Measurements from ENCODE around the gene KLHL29. TPM values are rescaled to one million over a fixed set of nuclear protein-coding genes. Genes with fewer than 3 reads are reported as not detected.

The KLHL29 gene
- total RNA-seq, 2 experiments from 2014 or later, result 0.15 to 0.21 TPM

DNA sequence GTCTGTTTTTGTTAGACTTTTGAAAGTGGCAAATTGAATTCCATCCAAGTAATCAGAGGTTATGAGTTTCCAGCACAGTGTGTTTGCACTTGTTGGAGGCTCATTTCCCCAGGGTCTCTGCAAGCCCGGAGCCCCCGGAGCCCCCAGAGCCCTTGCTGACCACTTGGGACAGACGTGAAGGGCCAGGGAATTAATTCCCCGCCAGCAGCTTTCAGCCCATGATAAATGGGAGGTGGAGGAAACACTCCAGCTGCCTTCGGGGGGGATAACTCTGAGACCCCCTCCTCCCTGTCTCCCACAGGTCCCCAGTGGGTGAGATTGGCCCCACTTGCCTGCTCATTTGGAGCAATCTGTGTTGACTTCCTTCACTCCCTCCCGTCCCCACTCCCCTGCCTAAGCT lies 79.2 kb downstream of the KLHL29 start:
- CTCF ChIA-PET, result no interaction called here
- POLR2A ChIA-PET, result no interaction called here

DNA sequence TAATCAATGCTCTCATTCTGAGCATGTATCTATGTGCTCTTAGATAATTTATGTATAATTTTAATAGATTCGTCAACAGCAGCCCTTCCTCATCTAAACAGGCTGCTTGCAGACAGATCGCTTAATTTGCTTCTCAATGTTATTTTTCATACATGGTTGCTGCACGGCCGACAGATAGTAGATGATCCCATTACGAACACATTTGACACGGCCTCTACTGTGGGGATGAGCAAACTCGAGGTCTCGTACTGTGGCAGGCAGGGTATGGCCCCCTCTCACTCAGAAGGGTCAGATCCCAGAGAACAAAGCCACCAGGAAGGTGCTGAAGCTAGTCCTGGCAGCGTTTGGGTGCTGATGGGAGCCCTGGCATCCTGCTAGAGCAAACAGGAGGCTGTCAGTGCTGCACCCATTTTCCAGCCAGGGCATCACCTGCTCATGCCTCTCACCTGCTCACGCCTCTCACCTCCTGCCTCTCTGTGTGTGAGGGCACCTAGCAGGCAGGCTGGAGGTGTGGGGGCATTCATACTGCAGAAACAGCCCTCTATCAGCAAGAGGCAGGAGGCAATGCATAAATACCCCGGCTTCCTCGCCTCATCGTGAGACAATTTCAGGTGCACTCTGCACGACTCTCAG lies 80.0 kb downstream of the KLHL29 start:
- POLR2A ChIA-PET, result no interaction called here
- CTCF ChIA-PET, result no interaction called here

DNA sequence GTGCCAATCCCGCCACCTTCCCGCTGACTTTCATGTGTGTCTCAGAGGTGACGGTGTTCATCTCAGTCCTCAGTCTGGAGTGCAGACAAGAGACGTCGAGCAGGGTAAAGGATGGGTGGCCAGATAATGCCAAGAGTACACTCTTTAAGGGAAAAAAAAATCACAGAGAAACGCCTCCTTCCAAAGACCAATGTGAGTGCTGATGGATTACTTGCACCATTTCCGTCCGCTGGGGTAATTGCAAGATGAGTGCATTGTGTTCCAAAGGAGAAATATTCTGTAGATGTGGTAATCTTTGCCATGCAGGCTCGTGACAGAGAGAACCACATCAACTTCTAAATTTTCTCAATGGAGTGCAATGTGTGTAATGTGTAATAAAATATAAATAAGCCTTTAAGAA lies 81.0 kb downstream of the KLHL29 start:
- CTCF ChIA-PET, result no interaction called here
- POLR2A ChIA-PET, result no interaction called here

DNA sequence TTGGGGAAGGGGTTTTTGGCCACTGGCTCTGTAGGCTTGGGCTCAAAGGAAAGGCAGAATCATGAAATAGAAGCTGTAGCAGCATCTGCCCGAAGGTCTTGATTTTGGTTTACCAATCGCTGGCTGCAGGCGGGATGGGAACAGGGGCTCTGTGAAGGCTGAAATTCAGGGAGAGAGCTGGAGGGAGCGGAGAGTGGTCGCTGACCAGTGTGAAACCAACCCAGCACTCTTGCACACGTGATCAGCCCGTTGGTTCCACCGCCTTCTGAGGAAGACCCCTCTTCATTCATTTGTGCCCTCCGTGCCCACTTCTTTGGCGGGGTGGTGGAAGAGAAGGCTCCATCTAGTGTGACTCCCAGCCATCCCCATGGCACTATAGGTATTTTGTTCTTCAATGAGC lies 82.6 kb downstream of the KLHL29 start:
- ChIA-PET POLR2A (no interaction called here), CTCF (interaction anchor here (0.6 kb wide), 1 partner anchor 536 kb away, joined by 3 read pairs; no protein-coding TSS in a partner anchor)

DNA sequence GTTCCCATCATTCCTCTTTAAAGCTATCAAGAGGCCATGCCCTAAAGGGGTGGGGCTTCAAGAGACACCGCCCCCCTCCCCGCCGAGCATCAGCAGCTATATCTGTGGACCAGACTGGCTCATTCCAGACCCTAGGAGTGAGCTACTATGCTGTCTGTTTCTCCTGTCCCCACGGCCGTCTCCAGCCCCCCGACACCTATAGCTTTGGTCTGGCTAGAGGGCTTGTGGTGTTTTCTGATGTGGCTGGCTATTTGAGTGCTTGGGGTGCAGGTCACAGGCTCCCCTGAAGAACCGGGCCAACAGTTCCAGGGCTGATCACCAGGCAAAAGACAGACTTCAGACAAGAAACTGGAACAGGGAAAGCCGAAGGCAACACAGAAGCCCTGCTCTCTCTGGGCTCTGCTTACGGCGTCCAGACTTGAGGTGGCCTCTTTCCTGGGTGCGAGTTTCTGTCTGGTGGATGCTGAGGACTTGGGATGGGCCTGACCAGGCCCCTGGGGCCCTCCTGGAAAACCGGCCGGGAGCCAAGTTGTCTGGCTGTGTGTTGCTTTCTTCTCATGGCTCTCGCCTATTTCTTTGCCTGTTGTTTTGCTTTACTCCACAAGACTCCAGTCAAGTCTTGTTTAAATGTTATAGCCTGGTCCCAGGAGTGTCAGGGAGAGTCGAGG lies 83.6 kb downstream of the KLHL29 start:
- ChIA-PET CTCF (interaction anchor here (0.6 kb wide), 1 partner anchor 537 kb away, joined by 3 read pairs; no protein-coding TSS in a partner anchor), POLR2A (no interaction called here)

DNA sequence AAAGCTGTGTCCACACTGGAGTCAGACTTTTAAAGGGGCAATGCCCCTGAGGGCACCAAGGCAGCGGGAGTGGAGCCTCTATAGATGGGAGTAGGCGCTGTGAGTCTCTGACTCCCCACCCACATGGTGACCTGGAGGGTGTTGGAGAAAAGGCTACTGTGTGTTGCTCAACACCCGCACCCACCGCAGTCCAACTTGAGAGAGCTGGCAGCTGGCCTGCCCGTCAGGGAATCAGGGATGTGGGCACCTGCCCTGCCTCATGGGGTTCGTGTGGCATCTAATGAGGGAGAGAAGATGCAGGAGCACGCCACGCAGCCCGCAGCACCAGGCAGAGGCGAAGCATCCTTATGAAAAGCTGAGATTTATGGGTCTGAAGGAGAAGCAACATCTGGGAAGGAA lies 84.2 kb downstream of the KLHL29 start:
- ChIA-PET CTCF (no interaction called here), POLR2A (no interaction called here)

DNA sequence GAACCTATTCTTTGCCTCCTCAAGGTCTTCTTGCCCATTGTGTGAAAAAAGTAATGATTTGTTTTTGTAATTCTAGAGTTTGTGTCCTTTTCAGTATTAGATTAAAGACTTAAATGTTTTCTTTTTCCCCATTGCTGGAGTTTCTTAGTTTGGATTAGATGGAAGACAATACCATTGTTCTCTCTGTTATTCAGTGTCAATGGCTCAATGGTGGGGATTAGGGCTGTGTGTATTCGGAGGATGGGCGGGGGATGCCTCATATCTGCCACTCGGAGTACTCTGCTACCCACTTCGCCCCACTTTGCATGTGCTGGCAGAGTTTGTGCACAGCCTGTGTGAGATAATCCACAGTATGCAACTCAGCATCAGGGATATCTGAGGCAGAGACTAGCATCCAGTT lies 90.1 kb downstream of the KLHL29 start:
- ChIA-PET CTCF (no interaction called here), POLR2A (no interaction called here)

DNA sequence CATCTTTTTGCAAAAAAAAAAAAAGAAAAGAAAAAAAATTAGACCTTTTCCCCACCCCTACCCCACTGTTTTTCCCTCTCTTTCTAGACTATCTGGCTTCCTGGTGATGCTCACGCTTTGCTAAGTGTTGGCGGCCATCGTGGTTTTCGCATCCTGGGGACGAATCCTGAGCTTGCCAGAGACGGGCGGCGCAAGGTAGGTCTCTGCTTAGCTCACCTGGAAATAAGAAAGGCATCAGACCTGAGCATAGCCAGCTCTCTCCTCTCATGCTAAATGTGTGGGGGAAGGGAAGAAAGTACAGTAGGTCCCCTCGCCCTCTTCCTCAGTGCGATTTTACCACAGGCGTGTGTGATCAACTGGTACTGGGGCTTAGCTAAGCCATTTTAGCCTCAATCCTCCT lies 90.5 kb downstream of the KLHL29 start:
- ChIA-PET POLR2A (no interaction called here), CTCF (no interaction called here)

DNA sequence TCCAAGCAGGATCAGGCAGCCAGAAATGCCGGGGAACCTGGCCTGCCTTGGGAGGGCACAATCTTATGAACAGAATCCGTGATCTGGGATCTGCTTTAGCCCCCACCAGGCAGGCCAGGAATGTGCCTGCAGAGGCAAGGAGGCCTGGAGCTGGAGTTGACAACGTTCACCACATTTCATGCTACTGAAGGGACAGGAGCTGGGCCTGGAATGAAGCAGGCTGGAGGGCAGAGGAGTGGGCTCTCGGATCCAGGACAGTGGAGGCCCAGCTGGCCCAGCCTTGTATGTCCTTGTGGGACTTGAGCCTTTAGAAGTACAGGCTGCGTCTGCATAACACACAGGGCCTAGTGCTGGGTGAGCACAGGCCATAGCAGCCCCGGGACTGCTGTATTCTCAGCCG lies 91.8 kb downstream of the KLHL29 start:
- CTCF ChIA-PET, result no interaction called here
- POLR2A ChIA-PET, result no interaction called here

DNA sequence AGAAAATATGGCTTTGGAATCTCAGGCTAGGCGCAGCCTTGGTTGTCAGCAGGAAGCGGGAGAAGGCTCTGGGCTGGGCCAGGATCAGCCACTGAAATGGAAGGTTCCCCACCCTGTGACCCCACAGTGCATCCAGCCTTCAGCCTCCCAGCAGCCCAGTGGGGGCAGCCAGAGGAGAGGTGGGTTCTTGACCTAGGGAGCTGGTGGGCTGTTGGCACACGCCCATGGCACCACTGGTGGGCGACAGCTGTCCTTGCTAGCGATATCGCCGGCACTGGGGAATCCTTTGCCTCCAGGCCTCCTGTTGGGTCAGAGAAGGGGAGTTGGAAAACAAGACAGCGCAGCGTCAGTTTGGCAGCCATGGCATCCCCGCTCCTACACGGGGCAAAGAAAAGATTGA lies 92.4 kb downstream of the KLHL29 start:
- POLR2A ChIA-PET, result no interaction called here
- CTCF ChIA-PET, result no interaction called here

DNA sequence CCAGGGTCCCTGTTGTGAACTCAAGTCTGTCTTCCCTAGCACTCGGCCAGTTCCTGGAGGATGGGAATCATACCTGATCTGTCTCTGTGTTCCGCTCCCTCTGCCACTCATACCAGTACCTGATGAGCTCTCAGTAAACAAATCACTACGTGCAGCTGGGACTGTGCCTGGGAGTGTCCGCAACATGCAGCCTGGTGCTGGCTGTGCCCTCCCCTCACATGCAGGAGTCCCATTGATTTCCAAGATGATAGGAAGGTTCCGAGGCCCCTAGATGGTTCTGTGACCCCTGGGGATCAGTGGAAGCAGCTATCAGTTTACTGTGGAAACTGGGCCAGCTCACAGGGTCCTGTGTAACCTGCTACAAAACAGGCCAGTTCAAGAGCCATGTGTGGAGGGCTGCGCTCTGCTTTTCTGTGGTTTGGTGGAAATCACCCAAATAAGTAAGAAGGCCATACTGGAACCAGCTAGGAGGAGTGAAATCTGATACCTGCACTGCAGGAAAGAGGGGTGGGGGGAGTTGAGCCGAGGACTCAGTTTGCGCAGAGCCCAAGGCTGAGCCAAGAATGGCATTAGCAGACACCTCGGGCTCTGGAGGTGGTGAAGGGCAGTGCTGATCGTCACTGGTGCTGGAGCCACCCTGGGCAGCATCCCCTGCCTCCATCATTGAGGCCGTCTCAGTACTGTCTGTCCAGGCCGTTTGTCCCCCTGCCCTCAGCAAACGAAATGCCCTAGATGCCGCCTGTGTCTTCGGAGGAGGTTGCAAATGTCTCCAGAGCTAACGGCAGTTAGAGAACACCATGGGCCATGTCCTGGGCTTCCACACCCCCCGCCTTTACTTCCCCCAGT lies 93.3 kb downstream of the KLHL29 start:
- ChIA-PET POLR2A (no interaction called here), CTCF (no interaction called here)

DNA sequence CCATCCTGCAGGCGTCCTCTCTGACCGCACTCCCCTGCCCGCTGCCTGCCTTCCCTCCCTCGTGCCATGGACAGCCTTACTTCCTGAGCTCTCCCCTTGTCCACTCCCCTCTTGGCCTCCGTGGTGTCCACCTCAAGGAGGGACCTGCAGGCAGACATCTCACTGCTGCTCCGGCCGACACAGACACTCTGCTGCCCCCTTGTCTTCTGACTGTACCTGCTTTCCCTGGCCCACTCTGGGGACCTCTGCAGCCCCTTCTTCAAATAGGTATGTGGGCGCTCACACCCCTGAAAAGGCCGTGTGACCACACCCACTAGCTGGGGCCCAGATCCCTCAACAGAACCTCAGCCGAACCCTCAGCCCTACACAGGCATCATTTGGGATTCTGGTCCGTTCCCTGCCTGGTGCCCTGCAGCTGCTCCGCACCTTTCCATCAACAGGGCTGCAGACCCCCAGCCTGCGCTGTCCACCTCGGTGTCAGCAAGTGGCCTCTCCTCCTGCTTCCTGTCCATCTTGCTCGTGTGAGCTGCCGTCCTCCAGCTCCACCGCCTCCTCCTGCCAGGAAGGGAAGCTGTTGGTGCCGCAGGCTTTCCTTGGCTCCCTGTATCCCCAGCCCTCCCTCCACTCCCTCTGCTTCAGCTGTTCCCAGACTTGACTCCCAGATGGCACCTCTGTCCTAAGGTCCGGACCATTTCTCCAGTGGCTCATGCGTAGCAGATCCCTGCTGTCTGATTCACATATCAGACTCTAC lies 94.1 kb downstream of the KLHL29 start:
- CTCF ChIA-PET, result no interaction called here
- POLR2A ChIA-PET, result no interaction called here

DNA sequence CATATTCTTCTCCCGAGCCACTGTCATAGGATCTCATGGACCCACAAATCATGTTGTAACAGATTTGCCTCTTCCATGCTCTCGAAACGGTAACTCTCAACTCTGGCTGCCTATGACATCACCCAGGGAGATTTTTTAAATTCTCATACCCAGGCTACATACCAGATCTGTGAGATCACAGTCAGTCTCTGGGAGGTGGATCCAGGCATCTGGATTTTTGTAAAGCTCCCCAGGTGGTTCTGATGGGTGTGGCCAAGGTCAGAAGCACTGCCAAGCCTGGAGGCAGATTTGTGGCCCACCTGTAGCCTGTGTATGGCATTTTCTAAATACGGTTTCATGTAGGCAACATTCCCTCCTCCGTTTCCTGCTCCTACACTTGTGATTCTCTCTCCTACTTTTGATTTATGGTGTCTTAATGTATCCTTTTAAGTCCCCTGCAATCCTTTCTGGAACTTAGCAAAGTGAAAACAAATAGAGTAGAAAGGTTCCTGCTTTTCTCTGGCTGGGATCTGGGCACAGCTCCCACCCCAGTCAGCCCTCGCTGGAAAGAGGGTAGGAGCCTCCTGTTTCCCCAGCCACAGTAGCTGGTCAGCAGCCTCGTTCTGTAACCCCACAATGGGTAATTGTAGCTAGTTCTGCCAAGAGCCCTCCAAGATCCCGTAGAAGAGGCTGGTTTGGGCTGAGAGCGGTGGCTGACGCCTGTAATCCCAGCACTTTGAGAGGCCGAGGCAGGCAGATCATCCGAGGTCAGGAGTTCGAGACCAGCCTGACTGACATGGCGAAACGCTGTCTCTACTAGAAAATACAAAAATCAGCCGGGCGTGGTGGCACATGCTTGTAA lies 96.2 kb downstream of the KLHL29 start:
- ChIA-PET POLR2A (no interaction called here), CTCF (no interaction called here)

DNA sequence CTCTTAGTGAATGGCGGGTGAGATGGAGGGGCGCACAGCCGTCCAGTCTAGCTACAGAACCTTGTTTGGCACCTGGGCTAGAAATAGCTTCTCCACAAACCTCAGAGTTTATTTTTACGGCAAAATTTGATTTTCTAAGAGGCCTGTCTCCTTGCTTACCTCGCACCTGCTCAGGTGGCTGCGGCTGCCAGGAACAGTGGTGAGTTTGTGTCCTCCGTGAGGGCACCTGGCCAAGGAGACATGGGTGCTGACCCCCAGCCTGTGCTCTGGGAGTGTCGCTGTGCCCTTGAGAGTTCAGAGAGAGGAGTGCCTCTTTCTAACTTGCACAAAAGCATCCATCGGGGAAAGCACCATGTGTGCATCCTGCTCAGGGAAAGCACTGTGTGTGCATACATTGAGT lies 97.2 kb downstream of the KLHL29 start:
- ChIA-PET POLR2A (no interaction called here), CTCF (no interaction called here)

DNA sequence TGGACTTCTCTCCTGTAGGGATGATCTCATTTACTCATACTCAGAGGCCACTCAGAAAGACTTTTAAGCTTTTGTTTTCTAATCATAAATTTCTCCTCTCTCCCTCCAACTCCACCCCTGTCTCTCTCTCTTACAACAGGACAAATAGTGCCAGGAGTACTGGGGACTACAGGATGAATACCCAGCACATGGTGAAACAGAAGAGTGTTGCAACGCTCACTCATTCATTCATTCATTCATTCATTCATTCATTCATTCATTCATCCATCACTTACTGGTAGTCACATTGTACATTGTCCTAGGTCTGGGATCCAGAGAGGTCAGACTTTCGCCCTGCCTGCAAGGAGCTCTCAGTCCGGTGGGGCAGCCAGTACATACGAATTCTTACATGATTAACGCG lies 97.6 kb downstream of the KLHL29 start:
- CTCF ChIA-PET, result no interaction called here
- POLR2A ChIA-PET, result no interaction called here

DNA sequence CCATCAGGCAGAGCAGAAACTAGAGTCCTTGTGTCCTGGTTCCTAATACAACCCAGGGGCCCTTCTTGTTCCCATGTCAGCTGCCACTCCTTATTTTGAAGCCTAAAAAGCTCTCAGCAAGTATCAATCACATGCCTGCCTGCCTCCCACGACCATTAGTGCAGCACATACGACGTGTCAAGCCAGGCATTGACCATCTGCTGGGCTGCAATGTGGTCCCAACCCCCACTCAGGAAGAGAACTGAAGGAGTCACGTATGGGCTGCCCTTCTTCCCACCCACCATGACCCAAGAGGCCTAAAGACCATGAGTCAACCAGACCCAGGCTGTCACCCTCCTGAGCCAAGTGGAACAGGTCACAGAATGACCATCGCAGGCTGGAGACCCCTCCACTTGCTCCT lies 98.8 kb downstream of the KLHL29 start:
- POLR2A ChIA-PET, result no interaction called here

DNA sequence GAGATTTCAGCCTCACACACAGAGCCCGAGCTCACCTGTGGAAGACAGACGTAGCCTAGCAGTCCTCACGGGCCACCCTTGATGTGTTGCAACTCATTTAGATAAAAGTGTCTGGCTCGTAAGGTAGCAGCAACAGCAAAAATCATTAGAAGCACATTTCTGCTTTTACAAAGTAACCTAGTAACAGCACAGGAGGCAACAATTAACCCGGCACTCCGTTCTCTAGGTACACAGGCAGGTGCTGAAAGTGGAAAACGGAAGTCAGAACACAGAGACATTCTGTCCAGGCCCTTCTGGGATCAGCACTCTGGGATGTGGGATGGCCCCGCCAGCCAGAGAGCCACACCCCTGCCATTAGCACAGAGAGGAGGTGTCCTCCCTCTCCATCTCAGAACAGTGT lies 99.3 kb downstream of the KLHL29 start:
- CTCF ChIA-PET, result no interaction called here

More for the DNA sequence above, 98.8 kb downstream of the KLHL29 start:
- CTCF ChIA-PET, result no interaction called here

DNA sequence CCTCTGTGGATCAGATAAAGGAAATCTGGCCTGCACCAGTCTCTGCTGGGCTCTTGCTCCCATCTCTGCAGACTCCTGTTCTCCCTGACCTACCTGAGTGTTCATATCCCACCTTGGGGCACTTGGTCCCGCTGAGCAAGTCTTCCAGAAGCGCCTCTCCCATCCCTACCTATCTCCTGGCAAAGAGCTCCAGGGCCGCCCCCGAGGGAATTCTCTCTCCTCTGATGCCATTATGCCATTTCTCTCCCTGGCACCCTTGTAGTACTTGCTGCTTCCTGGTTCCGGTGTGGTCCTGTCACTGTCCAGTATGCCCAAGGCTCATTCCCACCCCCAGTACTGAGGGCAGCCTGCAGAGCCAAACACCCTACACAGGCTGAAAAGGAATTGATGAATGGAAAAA lies 99.8 kb downstream of the KLHL29 start:
- POLR2A ChIA-PET, result no interaction called here
- CTCF ChIA-PET, result no interaction called here

More for the DNA sequence above, 99.3 kb downstream of the KLHL29 start:
- POLR2A ChIA-PET, result no interaction called here

DNA sequence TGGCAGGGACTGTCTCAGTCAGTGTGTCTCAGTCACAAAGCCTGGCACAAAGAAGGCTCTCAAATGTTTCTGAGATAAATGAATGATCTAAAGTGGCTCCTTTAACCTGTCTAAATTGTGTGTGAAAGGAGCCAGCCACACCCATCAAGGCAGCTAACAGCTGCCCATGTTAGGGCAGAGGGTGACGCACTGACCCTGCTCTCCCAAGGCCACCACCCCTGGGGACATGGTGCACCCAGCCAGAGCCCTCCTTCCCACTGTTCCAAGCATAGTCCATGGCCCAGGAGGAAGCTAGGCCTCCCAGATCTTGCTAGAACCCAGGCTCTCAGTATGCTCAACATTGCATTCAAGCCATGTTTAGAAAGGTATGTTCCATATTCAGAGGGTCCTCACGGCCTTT lies 100.3 kb downstream of the KLHL29 start:
- CTCF ChIA-PET, result no interaction called here
- POLR2A ChIA-PET, result no interaction called here

Data from activated CD8-positive, alpha-beta memory T cell treated with anti-CD3 and anti-CD28 coated beads for 36 hours (primary cell).